Ramos (cell line): Measurements from ENCODE around the gene FRMD4B.

Experiments used
- in situ Hi-C: fragments of 300-500 bp; cut with MboI; formaldehyde crosslinking; loops from one replicate; pipeline ENCODE4 v1.14.3; 2022; ENCODE audit warnings: low sequenced_read_pairs; ENCODE audit not compliant: unreplicated experiment

The FRMD4B gene

DNA sequence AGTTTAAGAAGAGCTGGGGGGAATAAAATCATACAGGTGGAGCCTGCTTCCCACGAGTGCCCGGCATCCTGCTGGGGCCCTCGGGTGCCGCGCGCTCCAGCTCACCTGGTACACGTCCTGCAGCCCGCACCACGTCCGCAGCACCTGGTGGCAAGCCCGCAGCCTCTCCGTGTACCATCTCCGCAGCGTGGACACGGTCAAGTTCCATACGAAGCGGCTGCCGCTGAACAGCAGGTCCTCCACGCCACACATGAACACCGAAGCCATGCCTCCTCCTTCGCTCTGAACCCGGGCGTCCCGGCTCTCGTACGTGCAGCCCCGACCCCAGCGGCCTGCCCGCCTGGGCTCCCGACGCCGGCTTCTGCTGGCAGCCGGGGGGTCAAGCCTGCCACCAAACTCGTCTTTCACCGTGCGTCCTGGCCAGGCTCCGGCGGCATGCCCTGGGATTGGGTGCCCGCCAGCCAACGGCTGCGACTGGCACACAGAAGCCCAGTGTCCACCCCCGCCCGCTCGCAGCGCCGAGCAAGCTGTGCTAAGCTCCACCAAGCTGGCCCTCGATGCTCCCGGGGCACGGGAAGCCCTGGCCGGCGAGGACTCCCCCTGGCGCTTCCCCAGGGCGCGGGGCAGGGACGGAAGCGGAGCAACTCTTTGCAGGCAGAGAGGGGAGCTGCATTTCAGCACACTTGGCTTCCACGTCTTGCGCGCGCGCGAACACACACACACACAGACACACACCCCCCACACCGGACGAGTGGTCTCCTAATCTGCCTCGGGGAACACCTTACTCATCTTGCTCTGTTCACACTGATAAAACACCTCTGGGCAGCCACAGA lies at the start of gene FRMD4B:
FRMD4B (minus strand) TSS at position 366 of the 833 bp plus-strand sequence; CDS start at position 267, 99 bp downstream.
- in situ Hi-C loops, result no loop called here

DNA sequence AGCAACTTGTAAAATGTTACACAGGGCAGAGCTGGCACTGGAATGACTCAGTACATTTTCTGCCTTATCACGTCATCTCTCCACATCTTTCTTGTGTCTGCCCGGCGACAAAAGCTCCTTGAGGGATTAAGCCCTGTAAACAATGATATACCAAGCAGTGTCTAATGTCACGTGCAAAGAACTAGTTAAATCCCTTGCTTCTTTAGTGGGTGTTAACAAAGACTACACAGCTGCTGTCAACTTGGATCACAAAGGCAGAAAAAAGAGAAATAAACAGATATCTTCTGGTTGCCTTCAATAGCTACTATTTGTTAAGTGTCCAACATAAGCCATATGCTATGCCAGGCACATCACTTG lies 48.1 kb upstream of the FRMD4B start:
- in situ Hi-C loops, result no loop called here

GRCh38 chr3:69433121-69433968 lies 47.5 kb upstream of the FRMD4B start:
- in situ Hi-C loops, result no loop called here

DNA sequence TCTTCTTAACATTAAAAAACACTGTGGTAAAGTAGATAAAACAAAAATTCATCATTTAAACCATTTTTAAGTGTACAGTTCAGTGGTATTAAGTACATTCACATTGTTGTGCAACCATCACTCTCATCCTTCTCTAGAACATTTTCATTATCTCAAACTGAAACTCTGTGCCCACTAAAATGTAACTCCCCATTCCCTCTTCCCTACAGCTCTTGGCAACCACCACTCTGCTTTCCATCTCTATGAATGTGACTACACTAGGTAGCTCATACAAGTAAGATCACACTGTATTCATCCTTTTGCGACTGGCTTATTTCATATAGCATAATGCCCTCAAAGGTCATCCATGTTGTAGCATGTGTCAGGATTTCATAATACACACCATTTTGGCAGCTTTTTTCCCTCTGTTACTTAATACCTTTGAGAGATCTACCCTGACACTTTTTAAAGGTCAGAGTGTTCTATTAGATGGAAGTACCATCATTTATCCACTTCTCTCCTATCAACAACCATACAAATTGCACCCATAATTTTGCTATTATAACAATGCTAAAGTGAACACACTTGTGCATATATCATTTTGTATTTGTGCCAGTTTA lies 42.9 kb upstream of the FRMD4B start:
- in situ Hi-C loops, result loop anchor here (10.0 kb wide), 1 partner anchor 264 kb away; no protein-coding TSS in a partner anchor

GRCh38 chr3:69426967-69427304 lies 41.0 kb upstream of the FRMD4B start:
- in situ Hi-C loops, result loop anchor here (10.0 kb wide), 1 partner anchor 262 kb away; no protein-coding TSS in a partner anchor

DNA sequence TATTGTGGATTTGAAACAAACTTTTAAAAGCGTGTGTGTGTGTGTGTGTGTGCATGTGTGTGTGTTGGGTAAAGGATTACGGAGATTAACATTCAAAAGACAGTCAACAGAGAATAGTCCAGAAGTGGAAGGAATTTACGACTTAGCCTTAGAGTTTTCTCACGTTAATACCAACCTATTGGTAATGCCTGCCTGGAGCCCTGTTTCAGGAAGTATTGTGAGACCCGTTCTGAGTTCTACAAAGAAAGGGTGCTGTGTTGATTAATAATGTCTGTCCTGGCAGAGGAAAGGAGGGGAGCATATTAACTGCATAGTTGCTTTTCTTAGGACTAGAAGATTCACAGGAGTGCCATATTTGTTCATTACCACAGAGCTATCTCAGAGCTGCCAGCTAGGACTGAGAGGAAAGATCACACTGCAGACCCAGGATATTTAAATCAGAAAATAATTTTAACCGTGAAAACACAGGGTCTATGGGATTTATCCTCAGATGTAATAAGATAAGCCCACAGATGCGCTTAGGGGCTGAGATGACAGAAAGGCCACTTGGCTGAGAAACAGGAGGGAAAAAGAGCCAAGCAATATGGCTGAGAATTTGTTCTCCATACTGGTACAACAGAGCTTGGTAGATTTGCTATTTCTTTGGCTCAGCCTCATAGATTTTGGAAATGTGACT lies 40.5 kb upstream of the FRMD4B start:
- in situ Hi-C loops, result loop anchor here (10.0 kb wide), 1 partner anchor 262 kb away; no protein-coding TSS in a partner anchor

DNA sequence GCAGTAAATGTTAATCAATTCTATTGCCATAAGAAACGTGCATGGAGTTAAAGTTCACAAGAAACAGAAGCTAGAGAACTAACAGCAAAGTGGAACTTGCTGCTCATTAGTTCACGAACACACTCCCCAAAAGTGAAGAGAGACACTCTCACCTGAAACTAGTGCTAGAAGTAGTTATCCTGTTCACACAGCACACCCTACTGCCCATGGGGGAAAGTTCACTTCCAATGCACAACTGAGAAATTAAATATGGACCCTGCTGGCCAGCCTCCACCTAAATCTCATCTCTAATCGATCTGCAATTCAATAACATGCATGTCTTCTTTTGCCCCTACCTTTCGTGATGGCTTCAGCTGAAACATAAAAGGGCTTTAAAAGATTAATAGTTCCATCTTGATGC lies 39.4 kb upstream of the FRMD4B start:
- in situ Hi-C loops, result loop anchor here (10.0 kb wide), 1 partner anchor 260 kb away; no protein-coding TSS in a partner anchor

GRCh38 chr3:69423463-69424155 lies 37.7 kb upstream of the FRMD4B start:
- in situ Hi-C loops, result loop anchor here (10.0 kb wide), 1 partner anchor 259 kb away; no protein-coding TSS in a partner anchor

DNA sequence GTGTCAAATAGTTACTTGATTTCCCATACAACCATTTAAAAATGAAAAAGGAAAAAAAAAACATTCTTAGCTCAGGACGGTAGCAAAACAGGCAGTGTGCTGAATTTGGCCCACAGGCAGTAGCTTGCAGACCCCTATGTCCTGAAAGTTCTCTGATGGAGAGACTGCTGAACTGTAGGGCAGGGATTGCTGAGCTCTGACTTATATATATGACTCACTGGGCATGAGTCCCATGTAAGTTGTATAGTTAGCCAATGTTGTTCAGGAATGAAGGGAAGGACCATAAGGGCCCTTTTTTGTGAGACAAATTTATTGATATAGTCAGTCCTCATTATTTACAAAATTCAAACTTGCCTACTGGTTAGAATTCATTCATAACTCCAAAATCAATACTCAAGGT lies 36.9 kb upstream of the FRMD4B start:
- in situ Hi-C loops, result loop anchor here (10.0 kb wide), 1 partner anchor 258 kb away; no protein-coding TSS in a partner anchor

DNA sequence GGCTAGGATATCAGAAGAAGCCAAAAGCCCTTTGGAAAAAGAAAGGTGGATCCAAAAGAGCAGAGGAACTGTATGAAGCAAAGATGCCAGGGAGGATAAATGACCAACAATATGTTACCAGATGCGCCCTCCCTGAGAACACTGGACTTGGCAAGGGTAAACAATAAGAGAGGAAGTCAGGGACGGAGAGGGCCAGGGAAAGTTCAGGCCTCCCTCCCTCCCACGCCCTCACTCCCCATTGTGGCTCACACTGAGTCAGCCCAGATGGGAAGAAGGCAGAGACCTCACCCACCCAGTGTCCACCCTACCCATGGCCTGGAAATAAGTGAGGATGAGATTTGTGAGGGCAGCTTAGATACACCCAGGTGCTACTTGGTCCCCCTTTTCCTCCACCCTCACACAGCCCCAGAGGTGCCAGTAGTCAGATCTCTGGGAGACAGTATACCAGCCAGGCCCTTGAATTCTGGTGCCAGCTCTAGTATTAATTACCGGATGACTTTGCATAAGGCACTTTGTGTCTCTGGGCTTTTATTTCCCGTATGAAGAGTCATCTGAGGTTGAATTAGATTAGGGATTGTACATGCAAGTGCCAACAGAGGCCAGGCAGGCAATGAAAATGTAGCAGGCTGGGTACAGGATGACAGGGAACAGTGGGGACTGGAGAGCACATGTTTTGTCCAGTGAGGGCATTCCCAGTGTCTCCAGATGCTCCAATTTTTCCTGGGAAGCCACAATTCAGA lies 35.1 kb upstream of the FRMD4B start:
- in situ Hi-C loops, result loop anchor here (10.0 kb wide), 1 partner anchor 256 kb away; no protein-coding TSS in a partner anchor

DNA sequence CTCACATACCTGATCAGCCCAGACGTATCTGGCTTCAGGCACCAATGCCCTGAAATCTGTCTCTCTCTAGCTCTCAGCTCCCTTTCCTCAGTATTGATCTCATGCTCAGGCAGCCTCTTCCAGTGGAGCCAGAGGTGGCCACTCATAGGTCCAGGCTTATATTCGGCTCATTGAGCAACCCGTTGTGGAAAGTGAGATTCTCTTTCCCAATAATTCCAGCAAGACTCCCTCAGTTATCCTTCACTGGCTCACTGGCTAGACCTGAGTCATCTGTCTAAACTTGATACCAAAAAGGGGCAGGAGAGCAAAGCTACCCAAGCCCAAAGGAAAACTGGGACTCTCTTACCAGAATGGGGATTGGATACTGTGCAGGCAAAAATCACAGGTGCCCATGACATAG lies 33.4 kb upstream of the FRMD4B start:
- in situ Hi-C loops, result no loop called here

DNA sequence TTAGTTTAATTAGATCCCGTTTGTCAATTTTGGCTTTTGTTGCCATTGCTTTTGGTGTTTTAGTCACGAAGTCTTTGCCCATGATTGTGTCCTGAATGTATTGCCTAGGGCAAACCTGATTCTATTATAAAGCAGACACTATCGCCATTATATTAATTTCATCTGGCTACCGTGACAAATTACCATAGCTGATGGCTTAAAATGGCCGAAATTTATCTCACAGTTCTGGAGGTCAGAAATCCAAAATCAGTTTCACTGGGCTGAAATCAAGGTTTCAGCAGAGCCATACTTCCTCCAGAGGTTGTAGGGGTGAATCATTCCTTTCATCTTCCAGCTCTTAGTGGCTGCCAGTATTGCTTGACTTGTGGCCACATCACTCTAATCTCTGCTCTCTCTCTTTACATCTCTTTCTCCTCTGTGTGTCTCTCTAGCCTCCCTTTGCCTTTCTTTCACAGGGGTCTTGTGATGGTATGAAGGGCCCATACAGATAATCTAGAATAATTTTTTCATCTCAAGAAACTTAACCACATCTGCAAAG lies 31.7 kb upstream of the FRMD4B start:
- in situ Hi-C loops, result no loop called here

DNA sequence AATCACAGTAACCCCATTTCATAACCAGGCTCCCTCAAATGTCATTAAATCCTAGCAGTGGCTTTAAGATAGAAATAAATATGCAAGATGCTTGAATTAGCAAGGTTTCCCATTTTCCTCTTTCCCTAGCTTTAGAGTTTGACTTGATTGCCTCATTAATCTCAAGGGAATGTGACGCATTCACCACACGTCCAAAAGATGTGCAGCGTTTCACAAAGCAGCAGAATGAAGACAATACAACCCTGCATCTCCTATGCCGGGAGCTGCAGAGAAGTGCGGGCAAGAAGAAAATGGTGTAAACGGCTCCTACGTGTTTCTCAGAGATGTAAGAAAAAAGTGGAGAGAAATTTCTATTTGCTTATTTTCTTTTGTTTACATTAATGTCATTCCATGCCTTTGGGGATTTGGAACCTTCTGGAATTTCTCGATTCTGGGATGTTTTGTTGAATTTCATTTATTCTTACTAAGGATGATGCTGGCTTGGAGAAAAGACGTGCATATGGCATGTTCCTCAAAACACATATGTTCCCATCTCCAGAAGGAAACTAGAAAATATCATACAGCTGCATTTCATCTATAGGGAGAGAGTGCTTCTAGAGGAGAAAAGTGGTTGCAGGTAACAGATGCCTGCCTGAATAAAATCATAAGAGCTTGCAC lies 27.8 kb upstream of the FRMD4B start:
- in situ Hi-C loops, result no loop called here

DNA sequence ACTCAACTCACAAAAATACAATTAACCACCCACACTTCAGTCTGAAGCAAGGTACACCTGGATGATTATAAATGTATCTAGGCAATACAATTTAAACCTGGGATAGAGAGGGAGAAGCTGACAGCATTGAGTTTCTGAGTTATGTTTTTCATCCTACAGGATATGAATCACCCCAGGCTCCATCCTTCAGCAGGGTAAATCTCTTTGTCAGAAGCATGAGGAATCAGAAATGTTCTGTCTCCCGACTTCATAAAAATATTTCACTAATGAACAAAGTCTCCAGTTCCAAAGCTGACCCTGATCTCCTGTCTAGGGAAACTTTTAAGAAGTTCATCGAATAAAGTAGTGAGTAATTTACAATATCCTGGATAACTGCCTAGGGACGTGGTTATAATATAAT lies 25.5 kb upstream of the FRMD4B start:
- in situ Hi-C loops, result no loop called here

DNA sequence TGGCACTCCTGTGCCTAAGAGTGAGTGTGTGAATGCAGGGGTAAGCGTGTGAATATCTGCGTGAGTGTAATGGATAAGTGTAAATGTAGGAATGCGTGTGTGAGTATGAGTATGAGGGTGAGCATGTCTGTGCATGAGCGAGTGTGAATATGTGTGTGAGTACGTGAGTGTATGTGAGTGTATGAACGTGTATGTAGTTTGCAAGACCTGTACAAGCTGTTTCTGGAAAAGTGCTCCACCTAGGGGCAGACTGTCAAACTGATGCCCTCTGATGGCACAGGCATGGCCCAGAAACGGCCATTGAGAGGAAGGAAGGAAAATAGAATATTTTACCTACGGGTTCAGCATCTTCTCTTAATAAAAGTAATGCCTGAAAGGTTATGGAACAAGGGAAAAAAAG lies 24.4 kb upstream of the FRMD4B start:
- in situ Hi-C loops, result no loop called here

- in situ Hi-C loops, result no loop called here
Measured at GRCh38 chr3:69409831-69410230, 23.9 kb upstream of the FRMD4B start.

DNA sequence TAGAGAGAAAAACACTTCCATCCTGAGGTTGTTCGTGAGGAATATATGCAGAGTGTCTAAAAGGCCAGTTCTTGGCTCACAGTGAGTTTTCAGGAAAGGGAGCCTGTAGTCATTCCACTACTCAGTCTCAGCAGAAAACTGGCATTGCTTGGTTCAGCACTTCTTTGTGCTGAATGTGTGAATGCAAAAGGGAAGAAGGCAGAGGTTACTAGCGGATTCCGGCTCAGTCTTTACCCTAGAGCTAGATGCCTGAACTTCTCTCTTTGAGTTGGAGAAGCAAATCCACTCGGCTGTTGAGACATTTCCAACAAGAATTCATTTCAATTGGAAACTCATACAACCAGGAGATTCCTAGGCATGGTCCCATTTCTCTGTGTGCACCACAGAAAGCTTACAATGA lies 23.1 kb upstream of the FRMD4B start:
- in situ Hi-C loops, result no loop called here

DNA sequence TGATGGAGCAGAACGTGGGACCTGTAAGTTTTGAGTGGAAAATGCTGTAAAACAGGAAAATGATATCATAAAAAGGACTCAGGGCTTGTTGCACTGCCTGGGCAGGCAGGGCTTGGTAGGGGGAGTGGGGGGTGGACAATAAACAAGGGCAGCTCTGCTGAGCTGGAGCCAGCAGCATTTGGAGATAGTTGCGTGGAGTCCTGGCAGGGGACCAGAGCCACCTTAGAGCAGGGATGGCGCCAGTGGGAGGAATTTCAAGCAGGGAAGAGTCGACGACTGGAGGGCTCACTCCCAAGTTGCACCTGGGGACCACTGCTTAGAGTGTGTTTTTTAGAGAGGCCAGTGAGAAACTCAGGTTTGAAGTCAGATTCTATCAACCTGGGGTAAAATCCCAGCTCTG lies 22.7 kb upstream of the FRMD4B start:
- in situ Hi-C loops, result no loop called here
